ENCODE measurements around the gene LRRC75B. TPM values are rescaled to one million over a fixed set of nuclear protein-coding genes. Genes with fewer than 3 reads are reported as not detected.

Gene LRRC75B
- total RNA-seq, 1 experiment from 2014 or later = 7.9 TPM

- DNase-seq (ENCODE audit: low read depth, low spot score) (no peak), ATAC-seq (no peak)
Measured at GRCh38 chr22:24590596-24591173, 2.2 kb downstream of the LRRC75B start.

DNA sequence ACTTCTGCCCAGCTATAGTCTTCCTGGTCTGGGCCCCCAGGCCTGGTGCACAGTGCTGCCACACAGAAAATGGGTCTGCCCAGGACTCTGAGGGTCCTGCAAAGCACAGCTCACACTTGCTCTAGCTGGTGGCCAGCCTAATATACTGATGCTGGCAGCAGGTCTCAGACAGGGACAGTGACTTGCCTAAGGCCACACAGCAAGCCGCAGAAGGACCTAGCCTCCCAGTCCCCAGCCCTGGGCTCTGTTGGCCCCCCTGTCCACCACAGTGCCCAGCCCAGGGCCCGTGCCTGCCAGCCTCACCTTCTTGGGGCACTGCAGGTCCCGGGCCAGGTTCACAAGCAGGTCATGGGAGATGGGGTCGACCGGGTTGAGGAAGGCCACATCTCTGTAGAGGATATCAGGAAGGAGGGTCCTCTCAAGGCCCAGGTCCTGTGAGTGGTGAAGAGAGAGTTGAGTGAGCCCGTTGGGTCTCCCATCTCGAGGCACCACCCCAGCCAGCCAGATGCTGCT, 3.3 kb downstream of the LRRC75B start:
- CTCF ChIA-PET = no interaction called here
- no peaks in the 10 kb centered on the region for H3K27me3 ChIP-seq (ENCODE audit: insufficient read depth, low read length)
- intact Hi-C loops (cut with micrococcal nuclease) = no loop called here
- no peaks in the 10 kb centered on the region for H3K36me3 ChIP-seq (ENCODE audit: control insufficient read depth in 1 of 2, insufficient read depth in 2 of 2, low read length in 2 of 2)
- no peaks in the 10 kb centered on the region for H3K9me2 ChIP-seq (ENCODE audit: insufficient read depth)
- BruUV-seq (replicated peaks) = no TSS peak
- no peaks in the 10 kb centered on the region for H3K79me2 ChIP-seq (ENCODE audit: insufficient read depth, low read length)
- no peak for ATAC-seq
- RAD21 ChIA-PET (ENCODE audit: low non-redundant PET in 1 of 2, low total read pairs in 2 of 2, uncharacterized antibody in 2 of 2, unreplicated experiment in 2 of 2) = no interaction called here
- H3K9me3 ChIP-seq (ENCODE audit: control insufficient read depth in 1 of 2, insufficient read depth in 1 of 2, low read depth in 1 of 2, low read length in 2 of 2) = no peaks in the 10 kb centered on the region
- H3K27ac ChIP-seq (ENCODE audit: low read depth, low read length) = no peak overlapping the region
- no peak for DNase-seq (ENCODE audit: low read depth, low spot score)
- H3K4me1 ChIP-seq (ENCODE audit: control insufficient read depth in 1 of 2, insufficient read depth in 2 of 2, low read length in 2 of 2) = peaks cover 8 to 20% of the 10 kb centered on the region in 2 experiments
- no peak overlapping the region for H3K9ac ChIP-seq (ENCODE audit: low read length)
- H2AFZ ChIP-seq (ENCODE audit: low read depth, low read length, poor library complexity, severe bottlenecking) = no peak overlapping the region
- H3K4me3 ChIP-seq (replicated peaks in 1 of 2; ENCODE audit: low read depth in 1 of 2, low read length in 2 of 2) = no peak overlapping the region
- POLR2A ChIA-PET = no interaction called here
- H3K4me2 ChIP-seq (ENCODE audit: low read length) = no peak overlapping the region
- no peaks in the 10 kb centered on the region for H4K20me1 ChIP-seq (ENCODE audit: insufficient read depth)
- TF ChIP-seq TCF7L2 (IDR thresholded peaks at IDR 0.05; ENCODE audit: borderline replicate concordance, extremely low read depth, insufficient read depth, insufficient read length) = no peak
- TF ChIP-seq, protein P1, sequence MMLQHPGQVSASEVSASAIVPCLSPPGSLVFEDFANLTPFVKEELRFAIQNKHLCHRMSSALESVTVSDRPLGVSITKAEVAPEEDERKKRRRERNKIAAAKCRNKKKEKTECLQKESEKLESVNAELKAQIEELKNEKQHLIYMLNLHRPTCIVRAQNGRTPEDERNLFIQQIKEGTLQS (IDR thresholded peaks at IDR 0.05) = no peak
- TF ChIP-seq SIN3A (IDR thresholded peaks at IDR 0.05; ENCODE audit: low read depth) = no peak
- TF ChIP-seq ZFX (IDR thresholded peaks at IDR 0.05) = no peak
- TF ChIP-seq ZNF274 (IDR thresholded peaks at IDR 0.05; ENCODE audit: low read depth, low read length) = no peak
- TF ChIP-seq, protein P2, sequence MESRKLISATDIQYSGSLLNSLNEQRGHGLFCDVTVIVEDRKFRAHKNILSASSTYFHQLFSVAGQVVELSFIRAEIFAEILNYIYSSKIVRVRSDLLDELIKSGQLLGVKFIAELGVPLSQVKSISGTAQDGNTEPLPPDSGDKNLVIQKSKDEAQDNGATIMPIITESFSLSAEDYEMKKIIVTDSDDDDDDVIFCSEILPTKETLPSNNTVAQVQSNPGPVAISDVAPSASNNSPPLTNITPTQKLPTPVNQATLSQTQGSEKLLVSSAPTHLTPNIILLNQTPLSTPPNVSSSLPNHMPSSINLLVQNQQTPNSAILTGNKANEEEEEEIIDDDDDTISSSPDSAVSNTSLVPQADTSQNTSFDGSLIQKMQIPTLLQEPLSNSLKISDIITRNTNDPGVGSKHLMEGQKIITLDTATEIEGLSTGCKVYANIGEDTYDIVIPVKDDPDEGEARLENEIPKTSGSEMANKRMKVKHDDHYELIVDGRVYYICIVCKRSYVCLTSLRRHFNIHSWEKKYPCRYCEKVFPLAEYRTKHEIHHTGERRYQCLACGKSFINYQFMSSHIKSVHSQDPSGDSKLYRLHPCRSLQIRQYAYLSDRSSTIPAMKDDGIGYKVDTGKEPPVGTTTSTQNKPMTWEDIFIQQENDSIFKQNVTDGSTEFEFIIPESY (IDR thresholded peaks at IDR 0.05; ENCODE audit: extremely low read depth, insufficient replicate concordance, low read length) = no peak
- TF ChIP-seq CBX3 (IDR thresholded peaks at IDR 0.05; ENCODE audit: low read depth) = no peak
- TF ChIP-seq SP1 (IDR thresholded peaks at IDR 0.05; ENCODE audit: low read depth) = no peak
- TF ChIP-seq EZH2phosphoT487 (IDR thresholded peaks at IDR 0.05; ENCODE audit: borderline replicate concordance) = no peak
- TF ChIP-seq POLR2AphosphoS5 (IDR thresholded peaks at IDR 0.05; ENCODE audit: low read depth, low read length) = no peak
- TF ChIP-seq JUND (IDR thresholded peaks at IDR 0.05) = no peak
- no peak for TF ChIP-seq YY1 (IDR thresholded peaks at IDR 0.05; ENCODE audit: extremely low read depth, insufficient replicate concordance, low read depth, low read length)
- no peak for TF ChIP-seq RAD21 (IDR thresholded peaks at IDR 0.05; ENCODE audit: low read depth)

More at GRCh38 chr22:24590596-24591173, 2.2 kb downstream of the LRRC75B start:
- Histone ChIP-seq H3K36me3 (ENCODE audit: control insufficient read depth in 1 of 2, insufficient read depth in 2 of 2, low read length in 2 of 2) (no peaks in the 10 kb centered on the region), H3K79me2 (ENCODE audit: insufficient read depth, low read length) (no peaks in the 10 kb centered on the region), H3K27me3 (ENCODE audit: insufficient read depth, low read length) (no peaks in the 10 kb centered on the region), H3K9ac (ENCODE audit: low read length) (no peak overlapping the region), H3K9me3 (ENCODE audit: control insufficient read depth in 1 of 2, insufficient read depth in 1 of 2, low read depth in 1 of 2, low read length in 2 of 2) (no peaks in the 10 kb centered on the region), H3K4me2 (ENCODE audit: low read length) (no peak overlapping the region), H3K27ac (ENCODE audit: low read depth, low read length) (no peak overlapping the region), H3K9me2 (ENCODE audit: insufficient read depth) (no peaks in the 10 kb centered on the region), H2AFZ (ENCODE audit: low read depth, low read length, poor library complexity, severe bottlenecking) (no peak overlapping the region), H3K4me3 (replicated peaks in 1 of 2; ENCODE audit: low read depth in 1 of 2, low read length in 2 of 2) (no peak overlapping the region), H4K20me1 (ENCODE audit: insufficient read depth) (no peaks in the 10 kb centered on the region), H3K4me1 (ENCODE audit: control insufficient read depth in 1 of 2, insufficient read depth in 2 of 2, low read length in 2 of 2) (peaks cover 8 to 20% of the 10 kb centered on the region in 2 experiments)
- POLR2A ChIA-PET = no interaction called here
- CTCF ChIA-PET = no interaction called here
- TF ChIP-seq EZH2 (IDR thresholded peaks at IDR 0.05) (no peak), SIN3A (IDR thresholded peaks at IDR 0.05; ENCODE audit: low read depth) (no peak), JUND (IDR thresholded peaks at IDR 0.05) (no peak), SP1 (IDR thresholded peaks at IDR 0.05; ENCODE audit: low read depth) (no peak), ZFX (IDR thresholded peaks at IDR 0.05) (no peak), FOSL1 (IDR thresholded peaks at IDR 0.05; ENCODE audit: low read depth) (no peak), EZH2phosphoT487 (IDR thresholded peaks at IDR 0.05; ENCODE audit: borderline replicate concordance) (no peak)
- TF ChIP-seq, protein P1 (IDR thresholded peaks at IDR 0.05) = no peak
- RAD21 ChIA-PET (ENCODE audit: low non-redundant PET in 1 of 2, low total read pairs in 2 of 2, uncharacterized antibody in 2 of 2, unreplicated experiment in 2 of 2) = no interaction called here
- no TSS peak for BruUV-seq (replicated peaks)
- intact Hi-C loops (cut with micrococcal nuclease) = no loop called here
